Measurements from ENCODE around the gene MRPL19. TPM values are rescaled to one million over a fixed set of nuclear protein-coding genes. Genes with fewer than 3 reads are reported as not detected.

The MRPL19 gene
- total and polyA plus RNA-seq, 2 of the 13 experiments (the other 11 are each of a cell fraction or from before 2014, with no cell fraction given): 43.2 to 163 TPM

- no peak for TF ChIP-seq CBX1 (IDR thresholded peaks at IDR 0.05; ENCODE audit: low read depth)
- TF ChIP-seq PBX3 (CRISPR knock-in tag; IDR thresholded peaks at IDR 0.05; ENCODE audit: borderline replicate concordance): peak; percentile 98
- TF ChIP-seq MED1 (CRISPR knock-in tag; IDR thresholded peaks at IDR 0.05): peak; percentile 90
- TF ChIP-seq ZNF20 (CRISPR knock-in tag; IDR thresholded peaks at IDR 0.05): no peak; the same call in none of the 2 replicates
- TF ChIP-seq SMAD3 (CRISPR knock-in tag; IDR thresholded peaks at IDR 0.05): peak; percentile 76
- TF ChIP-seq SMAD9 (CRISPR knock-in tag; IDR thresholded peaks at IDR 0.05): peak; percentile 99
- TF ChIP-seq, protein P1, sequence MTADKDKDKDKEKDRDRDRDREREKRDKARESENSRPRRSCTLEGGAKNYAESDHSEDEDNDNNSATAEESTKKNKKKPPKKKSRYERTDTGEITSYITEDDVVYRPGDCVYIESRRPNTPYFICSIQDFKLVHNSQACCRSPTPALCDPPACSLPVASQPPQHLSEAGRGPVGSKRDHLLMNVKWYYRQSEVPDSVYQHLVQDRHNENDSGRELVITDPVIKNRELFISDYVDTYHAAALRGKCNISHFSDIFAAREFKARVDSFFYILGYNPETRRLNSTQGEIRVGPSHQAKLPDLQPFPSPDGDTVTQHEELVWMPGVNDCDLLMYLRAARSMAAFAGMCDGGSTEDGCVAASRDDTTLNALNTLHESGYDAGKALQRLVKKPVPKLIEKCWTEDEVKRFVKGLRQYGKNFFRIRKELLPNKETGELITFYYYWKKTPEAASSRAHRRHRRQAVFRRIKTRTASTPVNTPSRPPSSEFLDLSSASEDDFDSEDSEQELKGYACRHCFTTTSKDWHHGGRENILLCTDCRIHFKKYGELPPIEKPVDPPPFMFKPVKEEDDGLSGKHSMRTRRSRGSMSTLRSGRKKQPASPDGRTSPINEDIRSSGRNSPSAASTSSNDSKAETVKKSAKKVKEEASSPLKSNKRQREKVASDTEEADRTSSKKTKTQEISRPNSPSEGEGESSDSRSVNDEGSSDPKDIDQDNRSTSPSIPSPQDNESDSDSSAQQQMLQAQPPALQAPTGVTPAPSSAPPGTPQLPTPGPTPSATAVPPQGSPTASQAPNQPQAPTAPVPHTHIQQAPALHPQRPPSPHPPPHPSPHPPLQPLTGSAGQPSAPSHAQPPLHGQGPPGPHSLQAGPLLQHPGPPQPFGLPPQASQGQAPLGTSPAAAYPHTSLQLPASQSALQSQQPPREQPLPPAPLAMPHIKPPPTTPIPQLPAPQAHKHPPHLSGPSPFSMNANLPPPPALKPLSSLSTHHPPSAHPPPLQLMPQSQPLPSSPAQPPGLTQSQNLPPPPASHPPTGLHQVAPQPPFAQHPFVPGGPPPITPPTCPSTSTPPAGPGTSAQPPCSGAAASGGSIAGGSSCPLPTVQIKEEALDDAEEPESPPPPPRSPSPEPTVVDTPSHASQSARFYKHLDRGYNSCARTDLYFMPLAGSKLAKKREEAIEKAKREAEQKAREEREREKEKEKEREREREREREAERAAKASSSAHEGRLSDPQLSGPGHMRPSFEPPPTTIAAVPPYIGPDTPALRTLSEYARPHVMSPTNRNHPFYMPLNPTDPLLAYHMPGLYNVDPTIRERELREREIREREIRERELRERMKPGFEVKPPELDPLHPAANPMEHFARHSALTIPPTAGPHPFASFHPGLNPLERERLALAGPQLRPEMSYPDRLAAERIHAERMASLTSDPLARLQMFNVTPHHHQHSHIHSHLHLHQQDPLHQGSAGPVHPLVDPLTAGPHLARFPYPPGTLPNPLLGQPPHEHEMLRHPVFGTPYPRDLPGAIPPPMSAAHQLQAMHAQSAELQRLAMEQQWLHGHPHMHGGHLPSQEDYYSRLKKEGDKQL (CRISPR knock-in tag; IDR thresholded peaks at IDR 0.05; ENCODE audit: low read depth): no peak; the same call in none of the 2 replicates
- peak; percentile 100 for TF ChIP-seq ZNF766 (CRISPR knock-in tag; IDR thresholded peaks at IDR 0.05; ENCODE audit: borderline replicate concordance)
- peak; percentile 99 for TF ChIP-seq KMT2B (CRISPR knock-in tag; IDR thresholded peaks at IDR 0.05)
- TF ChIP-seq CAMTA2 (CRISPR knock-in tag; IDR thresholded peaks at IDR 0.05; ENCODE audit: borderline replicate concordance): peak; percentile 99
- TF ChIP-seq, protein P2, sequence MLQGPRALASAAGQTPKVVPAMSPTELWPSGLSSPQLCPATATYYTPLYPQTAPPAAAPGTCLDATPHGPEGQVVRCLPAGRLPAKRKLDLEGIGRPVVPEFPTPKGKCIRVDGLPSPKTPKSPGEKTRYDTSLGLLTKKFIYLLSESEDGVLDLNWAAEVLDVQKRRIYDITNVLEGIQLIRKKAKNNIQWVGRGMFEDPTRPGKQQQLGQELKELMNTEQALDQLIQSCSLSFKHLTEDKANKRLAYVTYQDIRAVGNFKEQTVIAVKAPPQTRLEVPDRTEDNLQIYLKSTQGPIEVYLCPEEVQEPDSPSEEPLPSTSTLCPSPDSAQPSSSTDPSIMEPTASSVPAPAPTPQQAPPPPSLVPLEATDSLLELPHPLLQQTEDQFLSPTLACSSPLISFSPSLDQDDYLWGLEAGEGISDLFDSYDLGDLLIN (CRISPR knock-in tag; IDR thresholded peaks at IDR 0.05; ENCODE audit: borderline replicate concordance): peak; percentile 99
- TF ChIP-seq SNRNP70 (IDR thresholded peaks at IDR 0.05; ENCODE audit: low read depth, low read length): no peak
- peak; percentile 39 for TF ChIP-seq FOSL2 (CRISPR knock-in tag; IDR thresholded peaks at IDR 0.05)
- TF ChIP-seq ZNF276 (CRISPR knock-in tag; IDR thresholded peaks at IDR 0.05; ENCODE audit: low read depth): peak; percentile 99
- peak; percentile 99 for TF ChIP-seq ZNF451 (CRISPR knock-in tag; IDR thresholded peaks at IDR 0.05)
These were observed 64.1 kb downstream of the MRPL19 start, which contains the start of gene GCFC2 (continued) for GRCh38 chr2:75710577-75711253.

Data from HepG2 (cell line).